ENCODE measurements around the gene TAP2.

Gene TAP2

DNA sequence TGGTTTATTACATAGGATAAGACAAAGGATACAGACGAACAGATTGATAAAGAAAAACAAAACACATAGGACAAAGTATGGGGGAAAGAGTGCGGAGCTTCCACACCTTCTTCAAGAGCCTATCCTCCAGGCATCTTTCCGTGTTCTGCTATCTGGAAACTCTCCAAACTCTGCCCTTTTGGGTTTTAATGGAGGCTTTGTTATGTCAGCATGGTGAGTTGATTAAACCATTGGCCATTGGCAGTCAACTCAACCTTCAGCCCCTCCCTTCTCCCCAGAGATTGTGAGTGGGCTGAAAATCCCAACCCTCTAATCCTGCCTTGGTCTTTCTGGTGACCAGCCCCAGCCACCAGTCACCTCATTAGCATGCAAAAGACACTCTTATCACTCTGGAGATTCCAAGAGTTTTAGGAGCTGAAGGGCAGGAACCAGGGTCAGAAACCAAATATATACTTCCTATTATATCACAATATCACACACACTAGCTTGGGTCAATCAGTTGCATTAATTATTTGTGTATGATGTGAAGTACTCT, 45.6 kb downstream of the TAP2 start:
- DNase-seq (ENCODE audit: low read depth in 4 of 4, low spot score in 1 of 4) = no peak

GRCh38 chr6:32790306-32790705, 48.2 kb downstream of the TAP2 start:
- DNase-seq (ENCODE audit: low read depth in 4 of 4, low spot score in 1 of 4) = no peak
